Gastrocnemius medialis (tissue), 4 donors: Measurements from ENCODE around the gene TTR. TPM values are rescaled to one million over a fixed set of nuclear protein-coding genes. Genes with fewer than 3 reads are reported as not detected.

Experiments
- ATAC-seq, 2 donors: fragments of 150-250 bp; one replicate each; pipeline ENCODE4 v1.9.1; 2016
- DNase-seq, 2 donors: peaks; one replicate each; pipeline ENCODE4 v3.0.0-alpha.2; 2019
- H3K27ac ChIP-seq, 4 donors: fragments of 200-600 bp; sonication (generic); 1 replicate in 1 of 4; 2 replicates in 3 of 4; pipeline ENCODE4 v1.5.1; 2016 to 2018; ENCODE audit warnings: mild to moderate bottlenecking in 2 of 4, moderate library complexity in 1 of 4
- H3K27me3 ChIP-seq, 3 donors: fragments of 200-600 bp; sonication (generic) in 2 of 3; 1 replicate in 1 of 3; 2 replicates in 2 of 3; pipeline versions ENCODE4 v1.5.1 to v1.6.0; 2016 to 2019; ENCODE audit warnings: mild to moderate bottlenecking in 1 of 3, moderate library complexity in 1 of 3
- H3K36me3 ChIP-seq, 2 donors: fragments of 200-600 bp; sonication (generic) in 1 of 2; one replicate each; pipeline ENCODE4 v1.5.1; 2017 to 2018
- H3K4me1 ChIP-seq, 2 donors: fragments of 200-600 bp; sonication (generic) in 1 of 2; one replicate each; pipeline ENCODE4 v1.5.1; 2016 to 2017; ENCODE audit warnings: mild to moderate bottlenecking in 2 of 2
- H3K4me3 ChIP-seq, 4 donors: fragments of 200-600 bp; sonication (generic) in 3 of 4; 1 replicate in 1 of 4; 2 replicates in 3 of 4; pipeline ENCODE4 v1.5.1; 2016 to 2019; ENCODE audit warnings: mild to moderate bottlenecking in 2 of 4
- H3K9me3 ChIP-seq, 3 donors: fragments of 200-600 bp; sonication (generic) in 2 of 3; 1 replicate in 1 of 3; 2 replicates in 2 of 3; pipeline ENCODE4 v1.5.1; 2016 to 2019
- CTCF ChIP-seq, 5 experiments: fragments of 450-650 bp in 3 of 5; fragments of 200-600 bp in 2 of 5; sonication (generic) in 2 of 5; IDR thresholded peaks in 4 of 5; conservative IDR thresholded peaks in 1 of 5; 1 replicate in 4 of 5; 2 replicates in 1 of 5; pipeline ENCODE4 v1.5.1; 2016 to 2019; ENCODE audit warnings: antibody characterized with exemption in 5 of 5, mild to moderate bottlenecking in 3 of 5, moderate library complexity in 3 of 5
- POLR2A ChIP-seq, 2 donors: fragments of 450-650 bp; IDR thresholded peaks; one replicate each; pipeline ENCODE4 v1.6.1; 2017; ENCODE audit warnings: antibody characterized with exemption in 2 of 2, mild to moderate bottlenecking in 2 of 2, moderate library complexity in 2 of 2
- in situ Hi-C, 4 donors: fragments of 200-750 bp; cut with MboI; loops; one replicate each; pipeline versions ENCODE4 v1.15.0 to v1.8.0; 2017; ENCODE audit warnings: low sequenced_read_pairs in 4 of 4
- intact Hi-C: fragments of 100-400 bp; cut with DNase I; formaldehyde crosslinking; loops from one replicate; pipeline ENCODE4 v1.15.1; 2023; ENCODE audit warnings: low total_unique reads
- total RNA-seq, 4 donors: library from RNA; depleted of rRNA; stranded (reverse); fragments of >200 nt; gene quantifications; one replicate each; pipeline versions ENCODE4 v1.1.0 to v1.2.3, GENCODE V29; 2016

Gene TTR
- total RNA-seq, 4 donors from 2014 or later = 1.4 to 4.4 TPM; not detected in 2

GRCh38 chr18:31553800-31554199 is 37.9 kb upstream of the TTR start:
- no peaks in the 10 kb centered on the region for H3K4me1 ChIP-seq
- intact Hi-C loops = no loop called here
- in situ Hi-C loops = loop anchor here (5.0 to 25.0 kb wide), 6 partner anchors 161 to 424 kb away; no protein-coding TSS in a partner anchor
- H3K36me3 ChIP-seq = no peaks in the 10 kb centered on the region
- DNase-seq (no peak), ATAC-seq (no peak)
- no peaks in the 10 kb centered on the region for H3K9me3 ChIP-seq
- no peak overlapping the region for H3K27ac ChIP-seq
- no peaks in the 10 kb centered on the region for H3K27me3 ChIP-seq
- H3K4me3 ChIP-seq = no peak overlapping the region
- no peak for TF ChIP-seq POLR2A (IDR thresholded peaks at IDR 0.05)
- TF ChIP-seq CTCF (IDR thresholded peaks at IDR 0.05 in 4 of 5, conservative IDR thresholded peaks at IDR 0.05 in 1 of 5) = no peak

DNA sequence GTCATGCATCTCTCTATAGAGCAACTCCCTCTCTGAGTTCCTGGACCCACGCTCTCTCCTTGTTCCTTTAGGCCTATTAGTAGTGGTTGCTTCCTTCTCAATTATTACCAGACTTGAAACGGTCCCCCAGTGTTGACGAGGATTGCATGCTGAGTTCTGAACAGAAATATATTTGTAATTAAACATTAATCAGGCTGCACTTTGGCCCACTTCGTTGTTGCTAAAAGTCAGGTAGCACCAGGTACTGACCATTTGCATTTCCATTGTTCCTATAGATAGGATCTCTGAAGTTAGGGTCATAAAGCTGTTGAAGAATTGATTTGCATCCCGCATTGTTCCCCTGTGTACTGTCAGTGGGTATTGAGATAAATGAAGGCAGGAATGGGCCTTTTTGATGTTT is 36.9 kb upstream of the TTR start:
- H3K27me3 ChIP-seq = no peaks in the 10 kb centered on the region
- H3K9me3 ChIP-seq = no peaks in the 10 kb centered on the region
- no peak overlapping the region for H3K27ac ChIP-seq
- DNase-seq = no peak
- intact Hi-C loops (loop anchor here (5.0 kb wide), 1 partner anchor 423 kb away; no protein-coding TSS in a partner anchor), in situ Hi-C loops (loop anchor here (5.0 to 25.0 kb wide), 6 partner anchors 160 to 423 kb away; no protein-coding TSS in a partner anchor)
- TF ChIP-seq POLR2A (IDR thresholded peaks at IDR 0.05) (no peak), CTCF (IDR thresholded peaks at IDR 0.05 in 4 of 5, conservative IDR thresholded peaks at IDR 0.05 in 1 of 5) (no peak)
- no peak overlapping the region for H3K4me3 ChIP-seq
- no peaks in the 10 kb centered on the region for H3K36me3 ChIP-seq
- no peak for ATAC-seq
- no peaks in the 10 kb centered on the region for H3K4me1 ChIP-seq

DNA sequence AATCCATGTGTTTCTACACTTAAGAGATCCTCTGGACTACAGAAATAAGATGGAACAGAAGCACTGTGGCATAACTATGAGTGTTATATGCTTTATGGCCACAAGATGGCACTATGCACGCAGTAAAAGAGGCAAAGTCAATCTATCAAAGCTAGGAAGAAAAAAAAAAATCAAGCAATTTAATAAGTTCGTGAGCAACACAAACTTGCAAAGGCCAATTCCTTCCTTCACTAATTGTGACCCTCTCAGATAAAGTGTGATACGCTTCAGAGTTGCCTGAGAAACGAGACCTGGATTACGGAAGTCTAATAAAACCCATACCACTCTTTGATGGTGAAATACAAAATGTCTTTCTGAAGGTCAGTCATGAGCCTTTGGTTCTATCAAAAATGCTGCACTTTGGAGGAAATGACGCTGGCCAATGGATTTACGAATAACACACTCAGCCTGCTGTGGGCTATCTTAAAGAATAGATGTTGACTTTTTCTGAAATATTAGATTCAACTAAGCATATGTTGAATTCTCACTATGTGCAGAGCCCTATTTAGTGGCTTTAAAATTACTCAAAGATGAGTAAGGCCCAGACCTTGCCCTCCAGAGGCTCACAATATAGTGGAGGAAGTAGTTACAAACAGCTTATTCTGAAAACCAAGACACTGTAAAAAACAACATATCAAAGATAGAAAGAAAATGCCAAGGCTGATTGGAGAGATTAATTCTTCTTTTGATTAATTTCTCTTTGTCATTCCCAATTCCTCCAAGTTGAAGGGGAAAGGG is 35.5 kb upstream of the TTR start:
- Histone ChIP-seq H3K4me3 (no peak overlapping the region), H3K9me3 (no peaks in the 10 kb centered on the region), H3K4me1 (no peaks in the 10 kb centered on the region), H3K36me3 (no peaks in the 10 kb centered on the region), H3K27me3 (no peaks in the 10 kb centered on the region), H3K27ac (no peak overlapping the region)
- no peak for DNase-seq
- intact Hi-C loops (loop anchor here (1.0 to 5.0 kb wide), 3 partner anchors 166 to 421 kb away; no protein-coding TSS in a partner anchor), in situ Hi-C loops (loop anchor here (10.0 to 25.0 kb wide), 5 partner anchors 159 to 419 kb away; no protein-coding TSS in a partner anchor)
- peak; percentile 54 to 79 (median 75) for TF ChIP-seq CTCF (IDR thresholded peaks at IDR 0.05 in 4 of 5, conservative IDR thresholded peaks at IDR 0.05 in 1 of 5)
- TF ChIP-seq POLR2A (IDR thresholded peaks at IDR 0.05) = no peak
- peak; percentile 55 to 63 for ATAC-seq

- ATAC-seq = no peak
- in situ Hi-C loops = loop anchor here (10.0 to 25.0 kb wide), 5 partner anchors 157 to 417 kb away; no protein-coding TSS in a partner anchor
- TF ChIP-seq POLR2A (IDR thresholded peaks at IDR 0.05) = no peak
- no peak for TF ChIP-seq CTCF (IDR thresholded peaks at IDR 0.05 in 4 of 5, conservative IDR thresholded peaks at IDR 0.05 in 1 of 5)
These were observed 34.2 kb upstream of the TTR start for GRCh38 chr18:31557446-31557845.

More at GRCh38 chr18:31557446-31557845, 34.2 kb upstream of the TTR start:
- no peak for DNase-seq
- H3K36me3 ChIP-seq = no peaks in the 10 kb centered on the region
- intact Hi-C loops = loop anchor here (2.0 to 5.0 kb wide), 2 partner anchors 261 to 420 kb away; no protein-coding TSS in a partner anchor
- no peaks in the 10 kb centered on the region for H3K27me3 ChIP-seq
- H3K27ac ChIP-seq = no peak overlapping the region
- H3K4me1 ChIP-seq = no peaks in the 10 kb centered on the region
- no peak overlapping the region for H3K4me3 ChIP-seq
- no peaks in the 10 kb centered on the region for H3K9me3 ChIP-seq
